Fibroblast of pulmonary artery (primary cell): ENCODE results near the gene BCL2.

Experiments
- DNase-seq: peaks from one replicate; pipeline ENCODE4 v3.0.0-alpha.2; 2010; ENCODE audit warnings: low read depth
- H3K4me3 ChIP-seq: replicated peaks from 2 replicates; pipeline ENCODE4 v1.5.1; 2011; ENCODE audit warnings: low read depth, mild to moderate bottlenecking, control low read depth, low read length, moderate library complexity
- CTCF ChIP-seq: IDR thresholded peaks from 2 replicates; pipeline ENCODE4 v1.5.1; 2011; ENCODE audit warnings: mild to moderate bottlenecking, control low read depth, low read length, inconsistent platforms; ENCODE audit errors: missing control alignments

The BCL2 gene

GRCh38 chr18:63087421-63088230 is 231.9 kb downstream of the BCL2 start:
- H3K4me3 ChIP-seq, result no peak overlapping the region
- DNase-seq, result no peak
- TF ChIP-seq CTCF, result no peak

- no peak overlapping the region for H3K4me3 ChIP-seq
- no peak for TF ChIP-seq CTCF
- no peak for DNase-seq
Measured at GRCh38 chr18:63085611-63086010, 234.0 kb downstream of the BCL2 start.

GRCh38 chr18:63084219-63084618 is 235.3 kb downstream of the BCL2 start:
- no peak for TF ChIP-seq CTCF
- DNase-seq, result no peak
- H3K4me3 ChIP-seq, result no peak overlapping the region

GRCh38 chr18:63083555-63083954 is 236.0 kb downstream of the BCL2 start:
- H3K4me3 ChIP-seq, result no peak overlapping the region
- DNase-seq, result no peak
- TF ChIP-seq CTCF, result no peak

- DNase-seq, result peak; percentile 10
- no peak for TF ChIP-seq CTCF
- no peak overlapping the region for H3K4me3 ChIP-seq
Measured at GRCh38 chr18:63083020-63083531, 236.5 kb downstream of the BCL2 start.

GRCh38 chr18:63082366-63083019 is 237.1 kb downstream of the BCL2 start:
- no peak for TF ChIP-seq CTCF
- DNase-seq, result no peak
- no peak overlapping the region for H3K4me3 ChIP-seq
